Measurements from ENCODE around the gene BACH1. TPM values are rescaled to one million over a fixed set of nuclear protein-coding genes. Genes with fewer than 3 reads are reported as not detected.
A peak's percentile ranks its signal among the peaks of the same experiment; 100 is the strongest.

BACH1 gene
- total RNA-seq, 1 donor from 2014 or later, result 93.8 TPM

GRCh38 chr21:29304597-29304996 is 5.9 kb downstream of the BACH1 start:
- H3K36me3 Mint-ChIP-seq (ENCODE audit: unreplicated experiment), result peaks cover 6% of the 10 kb centered on the region
- peak overlapping the region; percentile 85 for H3K27ac Mint-ChIP-seq (ENCODE audit: unreplicated experiment)
- no peaks in the 10 kb centered on the region for H3K27me3 Mint-ChIP-seq (ENCODE audit: unreplicated experiment)
- TF ChIP-seq CTCF (IDR thresholded peaks at IDR 0.05), result no peak
- H3K9me3 Mint-ChIP-seq (ENCODE audit: unreplicated experiment), result no peaks in the 10 kb centered on the region
- no peak for DNase-seq (ENCODE audit: extremely low spot score, unreplicated experiment)
- H3K4me1 Mint-ChIP-seq (ENCODE audit: unreplicated experiment), result peaks cover 89% of the 10 kb centered on the region
- no peak overlapping the region for H3K4me3 Mint-ChIP-seq (ENCODE audit: unreplicated experiment)

GRCh38 chr21:29305068-29305467 is 6.3 kb downstream of the BACH1 start:
- DNase-seq (ENCODE audit: extremely low spot score, unreplicated experiment), result no peak
- no peak overlapping the region for H3K4me3 Mint-ChIP-seq (ENCODE audit: unreplicated experiment)
- H3K36me3 Mint-ChIP-seq (ENCODE audit: unreplicated experiment), result peaks cover 6% of the 10 kb centered on the region
- H3K27ac Mint-ChIP-seq (ENCODE audit: unreplicated experiment), result peak overlapping the region; percentile 50
- no peak for TF ChIP-seq CTCF (IDR thresholded peaks at IDR 0.05)
- peaks cover 89% of the 10 kb centered on the region for H3K4me1 Mint-ChIP-seq (ENCODE audit: unreplicated experiment)
- H3K27me3 Mint-ChIP-seq (ENCODE audit: unreplicated experiment), result no peaks in the 10 kb centered on the region
- no peaks in the 10 kb centered on the region for H3K9me3 Mint-ChIP-seq (ENCODE audit: unreplicated experiment)

GRCh38 chr21:29305561-29305960 is 6.8 kb downstream of the BACH1 start:
- Mint-ChIP-seq H3K27ac (ENCODE audit: unreplicated experiment) (peak overlapping the region; percentile 48), H3K4me3 (ENCODE audit: unreplicated experiment) (no peak overlapping the region), H3K9me3 (ENCODE audit: unreplicated experiment) (peaks cover 4% of the 10 kb centered on the region), H3K27me3 (ENCODE audit: unreplicated experiment) (no peaks in the 10 kb centered on the region), H3K4me1 (ENCODE audit: unreplicated experiment) (peaks cover 85% of the 10 kb centered on the region), H3K36me3 (ENCODE audit: unreplicated experiment) (peaks cover 9% of the 10 kb centered on the region)
- no peak for TF ChIP-seq CTCF (IDR thresholded peaks at IDR 0.05)
- DNase-seq (ENCODE audit: extremely low spot score, unreplicated experiment), result no peak

- Mint-ChIP-seq H3K36me3 (ENCODE audit: unreplicated experiment) (peaks cover 16% of the 10 kb centered on the region), H3K27ac (ENCODE audit: unreplicated experiment) (no peak overlapping the region), H3K4me1 (ENCODE audit: unreplicated experiment) (peaks cover 77% of the 10 kb centered on the region), H3K27me3 (ENCODE audit: unreplicated experiment) (no peaks in the 10 kb centered on the region), H3K4me3 (ENCODE audit: unreplicated experiment) (no peak overlapping the region), H3K9me3 (ENCODE audit: unreplicated experiment) (peaks cover 6% of the 10 kb centered on the region)
- DNase-seq (ENCODE audit: extremely low spot score, unreplicated experiment), result no peak
- no peak for TF ChIP-seq CTCF (IDR thresholded peaks at IDR 0.05)
These were observed 8.2 kb downstream of the BACH1 start for GRCh38 chr21:29306920-29307319.

GRCh38 chr21:29307718-29308455 is 9.2 kb downstream of the BACH1 start:
- peak overlapping the region; percentile 16 for H3K27ac Mint-ChIP-seq (ENCODE audit: unreplicated experiment)
- no peak overlapping the region for H3K4me3 Mint-ChIP-seq (ENCODE audit: unreplicated experiment)
- no peak for DNase-seq (ENCODE audit: extremely low spot score, unreplicated experiment)
- no peaks in the 10 kb centered on the region for H3K27me3 Mint-ChIP-seq (ENCODE audit: unreplicated experiment)
- H3K4me1 Mint-ChIP-seq (ENCODE audit: unreplicated experiment), result peaks cover 68% of the 10 kb centered on the region
- TF ChIP-seq CTCF (IDR thresholded peaks at IDR 0.05), result no peak
- H3K9me3 Mint-ChIP-seq (ENCODE audit: unreplicated experiment), result peaks cover 6% of the 10 kb centered on the region
- H3K36me3 Mint-ChIP-seq (ENCODE audit: unreplicated experiment), result peaks cover 21% of the 10 kb centered on the region

All from osteocyte (in vitro differentiated cells).